Measurements from ENCODE around the gene CELA2A. TPM values are rescaled to one million over a fixed set of nuclear protein-coding genes. Genes with fewer than 3 reads are reported as not detected.

Gene CELA2A
- total RNA-seq, result not detected in 2 replicates

GRCh38 chr1:15456313-15456954 is at the start of gene CELA2A:
TSS of gene CELA2A (plus strand) at chr1:15456732. CDS start at chr1:15456754, 22 bp downstream.

DNA sequence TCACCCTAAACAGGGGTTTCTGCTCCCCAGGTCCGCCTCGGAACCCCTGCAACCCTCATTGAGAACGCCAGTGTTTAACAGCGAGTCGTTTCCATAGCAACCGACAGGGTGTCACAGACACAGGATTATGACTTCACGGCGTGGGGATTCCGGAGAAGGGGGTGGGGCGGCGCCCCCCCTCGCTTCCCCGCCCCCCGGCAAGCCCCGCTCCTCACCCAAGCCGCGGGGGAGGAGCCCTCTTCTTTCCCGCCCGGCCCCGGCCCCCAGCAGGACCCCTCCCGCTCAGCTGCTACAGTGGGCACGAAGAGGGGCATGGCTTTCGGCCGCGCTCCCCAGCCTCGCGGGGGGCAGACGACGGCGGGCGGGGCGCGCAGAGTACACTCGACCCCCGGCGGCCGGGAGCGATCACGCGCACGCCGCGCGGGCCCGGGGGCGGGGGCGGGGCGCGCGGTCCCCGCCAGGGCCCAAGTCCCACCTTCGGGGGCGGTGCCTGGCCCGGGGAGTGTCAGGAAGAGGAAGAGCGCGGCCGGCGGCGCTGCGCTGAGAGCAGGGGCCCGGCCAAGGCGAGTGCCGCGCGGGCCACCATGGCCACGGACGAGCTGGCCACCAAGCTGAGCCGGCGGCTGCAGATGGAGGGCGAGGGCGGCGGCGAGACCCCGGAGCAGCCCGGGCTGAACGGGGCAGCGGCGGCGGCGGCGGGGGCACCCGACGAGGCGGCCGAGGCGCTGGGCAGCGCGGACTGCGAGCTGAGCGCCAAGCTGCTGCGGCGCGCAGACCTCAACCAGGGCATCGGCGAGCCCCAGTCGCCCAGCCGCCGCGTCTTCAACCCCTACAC is 46.9 kb upstream of the CELA2A start, which contains the start of gene EFHD2:
TSS of gene EFHD2 (plus strand) at position 501 of the 835 bp plus-strand sequence. CDS start at position 585, 84 bp downstream.

DNA sequence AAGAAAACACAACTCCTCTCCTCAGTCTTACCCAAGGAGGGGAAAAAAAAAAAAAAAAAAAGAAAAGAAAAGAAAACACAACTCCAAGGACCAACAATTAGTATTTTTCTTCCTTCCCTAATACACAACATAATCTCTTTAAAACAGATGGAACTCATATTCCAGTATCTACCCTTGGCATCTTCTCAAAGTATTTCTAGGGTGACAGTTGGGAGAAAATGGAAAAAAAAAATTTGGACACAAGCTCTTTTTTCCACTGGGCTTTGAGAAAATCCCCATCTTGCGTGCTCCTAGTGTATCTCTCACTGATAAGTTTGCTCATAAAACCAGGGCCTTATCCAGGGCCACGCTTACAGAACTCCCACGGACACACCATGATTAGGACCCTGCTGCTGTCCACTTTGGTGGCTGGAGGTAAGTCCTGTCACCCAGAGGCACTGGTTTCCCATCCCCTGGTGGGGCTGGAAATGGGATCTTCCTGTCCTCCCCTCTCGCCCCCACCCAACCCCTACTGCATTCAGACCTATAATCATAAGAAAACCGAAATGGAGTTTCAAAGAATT is 19.3 kb downstream of the CELA2A start, which contains the start of gene CELA2B:
TSS of gene CELA2B (plus strand) at position 353 of the 563 bp plus-strand sequence. CDS start at position 375, 22 bp downstream.

Other genes with a start within 250 kb of the CELA2A start
- gene FHAD1, start 209.5 kb upstream of the CELA2A start, total RNA-seq, result 0.26 and 0.32 TPM in 2 replicates
- gene EFHD2, start 46.8 kb upstream of the CELA2A start, total RNA-seq, result 8.8 and 26.5 TPM in 2 replicates
- gene CTRC, start 18.3 kb upstream of the CELA2A start, total RNA-seq, result under 0.01 TPM in 1 of 2 replicates, not detected in the other
- not detected in 2 replicates for gene CELA2B, start 19.4 kb downstream of the CELA2A start, total RNA-seq
- gene CASP9, start 67.5 kb downstream of the CELA2A start, total RNA-seq, result 5.4 and 6.3 TPM in 2 replicates
- gene DNAJC16, start 70.1 kb downstream of the CELA2A start, total RNA-seq, result 7.9 and 8.4 TPM in 2 replicates
- 0.26 and 0.79 TPM in 2 replicates for gene AGMAT, start 128.3 kb downstream of the CELA2A start, total RNA-seq
- gene DDI2, start 160.7 kb downstream of the CELA2A start, total RNA-seq, result 8.0 and 9.1 TPM in 2 replicates
- gene PLEKHM2, start 227.6 kb downstream of the CELA2A start, total RNA-seq, result 67.1 and 90.9 TPM in 2 replicates